GM21717 (cell line): ENCODE measurements around the gene PSENEN.

Experiments
- ATAC-seq: cut with Tn5 transposase; IDR thresholded peaks from one replicate; pipeline ENCODE4 v1.9.1; 2021; ENCODE audit warnings: mild to moderate bottlenecking, moderate library complexity; ENCODE audit not compliant: unreplicated experiment

Gene PSENEN, protein sequence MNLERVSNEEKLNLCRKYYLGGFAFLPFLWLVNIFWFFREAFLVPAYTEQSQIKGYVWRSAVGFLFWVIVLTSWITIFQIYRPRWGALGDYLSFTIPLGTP

DNA sequence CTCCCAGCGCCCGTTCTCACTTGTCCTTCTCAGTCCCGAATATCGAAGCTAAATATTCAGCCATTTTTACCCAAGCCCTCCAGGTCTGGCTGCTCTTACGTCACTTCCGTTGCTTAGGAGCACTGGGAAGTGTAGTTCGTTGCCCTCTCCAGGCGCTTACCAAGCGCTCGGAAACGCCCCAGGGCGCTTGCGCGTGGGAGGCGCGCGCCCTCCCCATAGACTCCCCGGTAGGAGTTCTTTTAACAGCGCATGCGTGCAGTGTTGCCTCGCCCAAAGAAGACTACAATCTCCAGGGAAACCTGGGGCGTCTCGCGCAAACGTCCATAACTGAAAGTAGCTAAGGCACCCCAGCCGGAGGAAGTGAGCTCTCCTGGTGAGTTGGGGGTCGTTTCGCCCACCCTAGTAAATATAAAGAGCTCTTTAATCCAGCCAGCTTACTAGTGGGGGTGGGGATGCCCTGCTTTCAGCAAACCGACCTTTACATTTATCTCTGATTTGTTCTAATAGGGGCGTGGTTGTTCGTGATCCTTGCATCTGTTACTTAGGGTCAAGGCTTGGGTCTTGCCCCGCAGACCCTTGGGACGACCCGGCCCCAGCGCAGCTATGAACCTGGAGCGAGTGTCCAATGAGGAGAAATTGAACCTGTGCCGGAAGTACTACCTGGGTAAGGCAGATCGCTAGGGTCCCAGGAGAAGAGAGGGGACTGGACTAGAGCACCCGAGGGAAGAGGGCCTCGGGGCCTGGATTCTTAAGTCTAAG is at the start of gene PSENEN, which contains the start of gene U2AF1L4:
PSENEN (plus strand) TSS at position 324 of the 759 bp plus-strand sequence; CDS start at position 604, 280 bp downstream.
U2AF1L4 (minus strand) TSS at position 91 of the 759 bp plus-strand sequence; CDS start at position 64, 27 bp downstream.
- ATAC-seq = peak; percentile 35

DNA sequence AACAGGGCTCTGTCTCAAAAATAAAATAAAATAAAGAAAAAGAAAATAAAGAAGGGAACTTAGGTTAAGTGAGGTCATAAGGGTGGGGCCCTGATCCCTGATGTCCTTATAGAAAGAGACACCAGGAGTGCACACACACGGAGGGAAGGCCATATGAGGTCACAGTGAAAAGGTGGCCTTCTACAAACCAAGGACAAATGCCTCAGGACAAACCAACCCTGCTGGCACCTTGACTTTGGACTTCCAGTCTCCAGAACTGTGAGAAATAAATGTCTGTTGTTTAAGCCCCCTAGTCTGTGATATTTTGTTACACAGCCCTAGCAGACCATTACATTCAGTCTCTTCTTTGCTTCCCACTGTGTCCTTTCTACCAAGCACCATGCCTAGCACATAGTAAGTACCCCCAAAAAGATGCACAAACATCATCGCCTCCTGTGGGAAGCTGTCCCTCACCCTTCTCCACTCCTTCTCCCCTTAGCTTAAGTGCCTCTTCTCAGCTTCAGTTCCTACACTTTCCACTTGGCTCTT is 49.5 kb upstream of the PSENEN start:
- ATAC-seq = no peak

DNA sequence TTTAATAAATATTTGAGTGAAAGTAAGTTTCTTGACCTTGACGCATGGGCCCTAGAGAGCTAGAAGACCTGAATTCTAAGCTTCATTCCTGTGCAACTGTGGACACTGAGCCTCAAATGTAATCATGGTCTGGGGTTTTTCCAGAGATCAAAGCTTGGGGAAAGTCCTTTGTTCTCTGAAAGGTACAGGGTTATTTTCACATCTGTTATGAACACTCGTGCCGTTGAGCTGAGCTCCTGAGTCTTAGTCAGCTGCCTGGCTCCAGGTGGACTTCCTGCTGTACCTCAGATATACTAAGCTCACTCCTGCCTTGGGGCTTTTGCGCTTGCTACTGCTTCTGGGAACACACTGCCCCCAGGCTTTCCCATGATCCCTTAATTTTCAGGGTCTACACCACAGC is 48.6 kb upstream of the PSENEN start:
- no peak for ATAC-seq

DNA sequence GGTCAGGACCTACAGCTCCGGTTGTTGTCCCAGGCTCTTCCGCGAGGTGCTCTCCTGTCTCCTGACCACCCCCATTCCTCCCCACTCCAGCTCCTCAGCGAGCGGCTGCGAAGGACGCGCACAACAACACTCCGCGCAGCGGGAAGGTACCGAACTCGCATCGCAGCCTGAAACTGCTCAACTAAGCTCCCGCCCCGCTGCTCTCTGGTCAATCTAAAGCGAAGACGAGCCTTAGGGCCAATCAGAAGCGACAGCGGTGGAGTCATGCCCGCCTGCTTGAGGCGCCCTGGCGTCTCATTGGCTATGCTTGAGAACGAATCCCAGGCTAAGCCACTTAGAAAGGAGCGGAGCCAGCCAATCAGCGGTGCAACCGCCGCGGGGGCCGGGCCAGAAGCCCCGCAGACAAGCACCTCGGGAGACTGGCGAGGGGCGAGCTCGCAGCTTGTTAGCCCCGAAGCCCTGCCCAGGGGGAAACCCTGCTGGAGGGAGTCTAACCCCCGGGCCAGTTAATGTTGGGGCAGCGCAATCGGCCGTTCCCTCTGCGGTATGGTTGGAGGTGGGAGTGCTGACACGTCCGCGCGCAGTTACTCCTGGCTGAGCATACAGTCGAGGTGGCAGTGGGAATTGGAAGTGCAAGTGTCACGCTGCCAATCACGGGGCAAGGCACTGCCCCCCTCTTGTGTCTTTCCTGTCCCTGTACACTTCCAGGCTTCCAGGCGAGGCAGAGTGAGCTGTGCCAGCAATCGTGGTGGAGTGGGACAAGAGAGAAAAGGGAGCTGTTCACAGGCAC is 43.0 kb upstream of the PSENEN start:
- ATAC-seq = peak; percentile 84

DNA sequence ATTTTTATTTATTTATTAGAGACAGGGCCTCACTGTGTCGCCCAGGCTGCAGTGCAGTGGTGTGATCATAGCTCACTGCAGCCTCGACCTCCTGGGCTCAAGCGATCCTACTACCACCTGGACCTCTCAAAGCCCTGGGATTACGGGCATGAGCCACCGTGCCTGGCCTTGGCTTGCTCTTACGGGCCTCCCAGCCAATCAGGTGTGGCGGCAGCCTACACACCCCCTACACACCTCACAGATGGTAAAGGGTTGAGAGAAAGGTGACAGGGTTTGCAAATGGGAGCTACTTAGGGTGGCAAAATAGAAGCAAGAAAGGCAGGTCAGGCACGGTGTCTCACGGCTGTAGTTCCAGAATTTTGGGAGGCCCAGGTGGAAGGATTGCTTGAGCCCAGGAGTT is 42.1 kb upstream of the PSENEN start:
- ATAC-seq = no peak

DNA sequence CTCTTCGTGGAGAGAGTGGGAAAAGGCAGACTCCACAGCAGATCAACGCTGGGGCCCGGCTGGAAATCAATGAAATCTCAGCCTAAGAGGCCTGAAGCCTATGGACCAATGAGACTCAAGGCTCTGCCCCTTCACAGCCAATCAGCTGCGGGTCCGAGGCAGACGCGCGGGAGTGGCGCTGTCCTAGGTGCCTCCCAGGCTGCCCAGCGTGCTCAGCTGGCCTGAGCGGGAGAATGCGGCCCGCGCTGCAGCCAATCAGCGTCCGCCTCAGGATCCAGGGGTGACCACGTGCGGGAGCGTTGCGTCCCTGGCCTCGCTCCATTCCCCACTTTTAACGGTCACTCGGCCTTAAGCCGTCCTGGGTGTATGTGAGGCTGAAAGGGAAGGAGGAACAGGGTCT is 41.2 kb upstream of the PSENEN start, which contains the start of gene ZBTB32:
ZBTB32 (plus strand) TSS at position 341 of the 400 bp plus-strand sequence. CDS start 10,069 bp downstream, outside the sequence.
- no peak for ATAC-seq

DNA sequence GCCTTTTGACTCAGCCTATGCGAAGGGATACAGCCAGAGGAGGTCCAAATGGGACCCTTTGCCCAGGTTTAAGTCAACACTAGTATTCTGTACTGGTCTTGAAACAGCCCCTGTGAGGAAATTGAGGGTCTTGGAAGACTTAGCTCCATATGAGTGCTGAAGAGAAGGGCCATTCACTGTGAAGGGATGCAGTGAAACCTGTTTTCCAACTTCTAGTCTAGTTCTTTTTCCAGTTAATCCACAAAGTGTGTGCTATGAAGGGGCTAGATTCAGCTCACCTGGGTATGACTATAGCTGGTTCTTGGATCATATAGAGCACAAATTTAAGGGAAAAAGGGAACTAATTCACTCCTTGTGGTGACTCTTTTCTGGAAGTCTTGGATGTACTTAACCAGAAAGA is 37.1 kb upstream of the PSENEN start:
- no peak for ATAC-seq

DNA sequence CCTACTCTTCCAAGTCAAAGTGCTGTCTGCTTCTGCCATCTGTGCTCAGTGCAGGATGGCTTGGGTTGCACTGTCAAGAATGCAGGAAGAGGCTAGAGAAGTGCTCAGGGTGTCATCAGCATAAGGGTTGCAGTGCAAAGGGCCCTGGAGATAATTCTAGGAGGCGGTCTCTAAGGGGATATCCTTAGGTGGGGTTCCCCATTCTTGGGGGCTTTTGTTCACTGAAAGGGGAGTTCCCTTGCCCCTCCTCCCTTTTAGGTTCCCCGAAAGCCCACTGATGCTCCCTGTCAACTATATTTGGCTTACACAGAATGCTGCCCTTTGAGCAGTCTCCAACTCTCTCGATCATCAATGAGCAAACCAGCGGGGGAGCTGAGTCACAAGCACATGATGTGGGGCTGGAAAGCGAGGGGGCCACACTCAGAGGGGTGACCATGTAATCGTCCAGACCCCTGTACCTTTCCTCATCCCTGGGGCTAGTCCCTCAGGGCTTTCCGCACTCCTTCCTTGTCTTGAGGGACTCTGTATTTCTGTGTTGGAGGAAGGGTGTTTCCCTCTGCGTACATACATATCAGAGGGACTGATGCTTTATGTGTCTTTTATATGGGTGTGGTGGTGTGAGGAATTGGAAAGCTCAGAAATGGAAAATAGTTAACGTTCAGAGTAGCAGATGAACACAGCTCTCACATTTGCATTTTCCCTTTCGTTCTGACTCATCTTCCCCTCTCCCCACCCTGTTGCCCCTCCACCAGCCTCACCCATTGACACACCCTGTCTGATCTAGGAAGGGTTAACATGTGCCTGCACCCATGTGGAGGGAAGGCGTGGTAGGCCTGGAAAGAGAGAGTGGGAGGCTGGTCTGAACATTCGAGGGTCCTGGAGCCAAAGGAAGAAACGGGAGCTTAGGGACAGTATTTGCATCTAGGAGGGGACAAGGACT is 34.4 kb upstream of the PSENEN start:
- ATAC-seq = peak; percentile 28

DNA sequence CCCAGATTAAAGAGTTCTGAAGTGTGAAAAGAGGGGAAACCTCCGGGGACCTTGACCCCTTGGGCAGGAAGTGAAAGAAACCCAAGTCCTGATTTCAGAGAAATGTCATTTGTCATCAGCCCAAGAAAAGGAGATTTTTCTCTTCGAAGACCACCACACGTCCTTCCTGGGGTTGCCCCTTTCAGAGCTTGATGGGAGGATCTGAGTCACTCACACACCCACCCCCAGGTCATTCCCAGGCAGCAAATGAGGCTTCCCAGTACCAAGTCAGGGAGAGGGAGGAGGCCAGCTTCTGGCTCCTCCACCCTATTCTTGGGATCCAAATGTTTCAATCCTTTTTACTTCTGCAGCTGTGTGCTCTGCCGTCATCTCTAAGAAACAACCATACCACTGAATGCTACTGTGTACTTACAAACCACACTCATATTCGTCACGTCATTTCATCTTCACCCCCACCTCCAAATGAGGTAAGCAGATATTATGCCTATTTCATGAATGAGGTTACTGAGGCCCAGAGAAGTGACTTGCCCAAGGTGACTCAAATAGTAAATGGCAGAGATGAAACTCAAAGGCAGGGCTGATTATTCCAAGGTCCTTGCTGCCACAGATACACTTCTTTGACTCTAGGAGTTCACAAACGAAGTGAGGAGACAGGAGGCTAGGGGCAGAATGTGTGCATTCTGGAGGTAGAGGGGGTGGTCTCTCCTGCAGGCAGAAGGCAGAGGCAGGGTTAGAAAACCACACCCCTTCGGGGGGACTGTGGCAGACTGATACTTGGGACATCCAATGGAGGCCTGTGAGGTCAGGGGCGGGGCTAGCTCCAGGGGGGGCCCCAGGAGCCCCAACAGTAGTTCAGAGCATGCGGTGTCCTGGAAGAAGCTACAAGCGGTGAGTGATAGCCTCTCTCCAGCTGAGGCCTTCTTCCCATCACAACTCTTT is 32.6 kb upstream of the PSENEN start:
- no peak for ATAC-seq

DNA sequence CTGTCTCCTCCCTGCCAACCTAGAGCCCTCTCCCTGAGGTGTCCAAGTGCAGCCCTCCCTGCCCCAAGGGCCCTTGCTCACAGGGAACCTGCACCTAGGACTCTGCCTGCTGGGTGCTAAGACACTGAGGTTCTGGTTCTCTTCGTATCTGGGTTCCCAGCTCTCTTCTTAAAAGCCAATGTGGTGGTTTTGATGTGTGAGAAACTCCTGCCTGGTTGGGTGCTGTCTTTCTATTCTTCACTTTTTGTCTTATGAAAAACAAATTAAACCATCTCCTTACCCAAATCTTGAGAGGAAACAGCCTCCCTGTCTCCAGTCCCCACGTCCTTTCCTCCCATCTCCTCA is 32.0 kb upstream of the PSENEN start:
- ATAC-seq = no peak

DNA sequence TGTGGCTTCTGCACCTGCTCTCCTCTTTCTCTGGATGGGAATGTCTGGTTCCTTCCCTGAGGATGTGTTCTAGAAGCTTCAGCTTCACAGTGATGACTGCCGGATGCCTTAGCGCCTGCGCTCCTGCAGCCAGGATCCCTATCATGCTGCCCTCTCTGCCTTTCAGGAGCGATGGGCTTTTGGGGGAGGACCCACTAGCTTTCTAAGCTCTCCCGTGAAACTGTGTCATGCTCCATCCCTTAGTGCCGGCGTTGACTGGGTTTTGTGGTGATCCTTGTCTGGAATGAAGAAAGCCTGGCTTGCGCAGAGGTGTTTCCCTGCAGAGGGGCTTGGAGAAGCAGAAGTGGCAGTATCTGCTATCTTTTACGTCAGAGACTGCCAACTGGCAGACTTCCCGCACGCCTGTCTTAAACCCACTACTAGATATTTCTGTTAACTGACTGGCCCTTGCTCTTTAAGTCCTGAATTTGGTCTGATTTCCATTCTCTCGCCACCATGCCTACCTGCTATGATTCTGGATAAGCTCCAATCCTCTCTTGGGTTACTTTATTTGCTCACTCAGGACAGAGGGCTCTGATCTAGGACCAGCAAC is 31.5 kb upstream of the PSENEN start:
- ATAC-seq = no peak

DNA sequence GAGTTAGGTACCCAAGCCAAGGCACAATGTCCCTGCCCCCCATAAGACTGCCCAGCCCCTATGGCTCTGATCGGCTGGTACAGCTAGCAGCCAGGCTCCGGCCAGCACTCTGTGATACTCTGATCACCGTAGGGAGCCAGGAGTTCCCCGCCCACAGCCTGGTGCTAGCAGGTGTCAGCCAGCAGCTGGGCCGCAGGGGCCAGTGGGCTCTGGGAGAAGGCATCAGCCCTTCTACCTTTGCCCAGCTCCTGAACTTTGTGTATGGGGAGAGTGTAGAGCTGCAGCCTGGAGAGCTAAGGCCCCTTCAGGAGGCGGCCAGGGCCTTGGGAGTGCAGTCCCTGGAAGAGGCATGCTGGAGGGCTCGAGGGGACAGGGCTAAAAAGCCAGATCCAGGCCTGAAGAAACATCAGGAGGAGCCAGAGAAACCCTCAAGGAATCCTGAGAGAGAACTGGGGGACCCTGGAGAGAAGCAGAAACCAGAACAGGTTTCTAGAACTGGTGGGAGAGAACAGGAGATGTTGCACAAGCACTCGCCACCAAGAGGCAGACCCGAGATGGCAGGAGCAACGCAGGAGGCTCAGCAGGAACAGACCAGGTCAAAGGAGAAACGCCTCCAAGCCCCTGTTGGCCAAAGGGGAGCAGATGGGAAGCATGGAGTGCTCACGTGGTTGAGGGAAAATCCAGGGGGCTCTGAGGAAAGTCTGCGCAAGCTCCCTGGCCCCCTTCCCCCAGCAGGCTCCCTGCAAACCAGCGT is 30.7 kb upstream of the PSENEN start:
- ATAC-seq = no peak

DNA sequence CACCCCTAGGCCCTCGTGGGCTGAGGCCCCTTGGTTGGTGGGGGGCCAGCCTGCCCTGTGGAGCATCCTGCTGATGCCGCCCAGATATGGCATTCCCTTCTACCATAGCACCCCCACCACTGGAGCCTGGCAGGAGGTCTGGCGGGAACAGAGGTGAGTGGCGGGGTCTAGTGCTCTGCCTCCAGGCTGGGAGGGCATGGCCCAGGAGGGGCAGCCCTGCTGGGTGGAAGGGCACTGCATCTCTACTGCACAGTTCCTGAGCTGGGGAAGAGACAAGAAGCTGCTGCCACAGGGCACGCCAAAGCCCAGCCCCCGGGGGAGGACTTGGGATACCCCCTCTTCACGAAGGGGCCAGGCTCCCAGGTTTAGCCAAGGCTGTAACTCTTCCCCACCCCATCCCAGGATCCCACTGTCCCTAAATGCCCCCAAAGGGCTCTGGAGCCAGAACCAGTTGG is 30.1 kb upstream of the PSENEN start:
- no peak for ATAC-seq

DNA sequence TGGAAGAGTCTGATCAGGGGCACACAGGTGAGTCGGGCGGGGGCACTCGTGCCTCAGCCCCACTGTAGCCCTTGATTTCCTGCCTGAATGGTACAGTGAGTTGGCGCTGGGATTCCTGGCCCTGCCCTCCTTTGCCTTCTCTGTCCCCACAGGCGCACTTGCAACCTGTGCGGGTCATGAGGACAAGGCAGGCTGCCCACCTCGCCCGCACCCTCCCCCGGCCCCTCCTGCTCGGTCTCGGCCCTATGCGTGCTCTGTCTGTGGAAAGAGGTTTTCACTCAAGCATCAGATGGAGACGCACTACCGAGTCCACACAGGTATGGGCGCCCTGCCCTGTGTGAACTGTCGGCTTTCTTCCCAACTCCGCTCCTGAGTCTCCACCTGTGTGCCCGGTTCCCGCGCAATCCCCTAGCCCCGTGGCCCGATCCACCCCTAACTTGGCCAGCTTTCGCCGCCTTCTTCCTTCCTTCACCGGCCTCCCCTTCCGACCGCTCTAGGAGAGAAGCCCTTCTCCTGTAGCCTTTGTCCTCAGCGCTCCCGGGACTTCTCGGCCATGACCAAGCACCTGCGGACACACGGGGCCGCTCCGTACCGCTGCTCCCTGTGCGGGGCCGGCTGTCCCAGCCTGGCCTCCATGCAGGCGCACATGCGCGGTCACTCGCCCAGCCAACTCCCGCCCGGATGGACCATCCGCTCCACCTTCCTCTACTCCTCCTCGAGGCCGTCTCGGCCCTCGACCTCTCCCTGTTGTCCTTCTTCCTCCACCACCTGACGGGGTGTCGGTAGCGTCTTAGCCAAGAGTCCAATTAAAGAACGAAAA is 29.3 kb upstream of the PSENEN start:
- ATAC-seq = no peak

DNA sequence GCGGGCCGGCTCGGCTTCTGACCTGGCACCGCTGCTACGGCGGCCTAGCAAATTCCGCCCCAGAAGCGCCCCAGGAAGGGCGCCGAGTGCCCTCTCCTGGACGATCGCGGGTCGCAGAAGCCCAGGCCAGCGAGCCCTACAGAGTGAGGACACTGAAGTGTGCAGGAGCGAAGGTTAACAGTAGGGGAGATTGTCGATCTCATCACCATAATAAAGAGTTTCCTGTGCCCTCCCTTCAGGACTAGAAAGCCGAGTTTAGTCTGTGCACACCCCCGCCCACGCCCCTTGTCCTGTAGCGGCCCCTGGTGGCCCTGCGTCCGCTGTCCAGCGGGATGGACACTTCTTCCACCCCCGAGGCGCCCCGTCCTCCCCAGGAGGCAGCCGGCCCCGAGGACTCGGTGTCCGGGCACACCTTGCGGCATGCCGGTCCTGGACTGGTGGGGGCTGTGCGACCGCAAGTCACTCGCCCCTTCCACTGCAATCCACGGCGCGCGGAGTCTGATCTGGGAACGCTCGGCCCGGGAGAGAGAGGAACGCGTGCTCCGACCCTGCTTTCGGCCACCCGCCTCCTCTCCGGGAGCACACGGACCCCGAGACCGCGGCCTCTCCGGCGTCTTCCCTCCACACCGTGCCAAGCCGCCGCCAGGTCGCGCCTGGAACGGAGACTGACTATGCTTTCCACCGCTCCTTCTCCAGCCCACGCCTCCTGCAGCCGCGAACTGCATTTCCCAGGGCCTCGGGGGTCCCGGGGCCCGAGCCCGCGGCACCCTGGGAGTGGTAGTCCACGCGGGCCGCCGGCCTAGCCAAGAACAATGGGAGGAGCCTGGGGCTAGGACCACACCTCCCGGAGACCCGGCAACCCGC is 28.4 kb upstream of the PSENEN start:
- ATAC-seq = peak; percentile 49

DNA sequence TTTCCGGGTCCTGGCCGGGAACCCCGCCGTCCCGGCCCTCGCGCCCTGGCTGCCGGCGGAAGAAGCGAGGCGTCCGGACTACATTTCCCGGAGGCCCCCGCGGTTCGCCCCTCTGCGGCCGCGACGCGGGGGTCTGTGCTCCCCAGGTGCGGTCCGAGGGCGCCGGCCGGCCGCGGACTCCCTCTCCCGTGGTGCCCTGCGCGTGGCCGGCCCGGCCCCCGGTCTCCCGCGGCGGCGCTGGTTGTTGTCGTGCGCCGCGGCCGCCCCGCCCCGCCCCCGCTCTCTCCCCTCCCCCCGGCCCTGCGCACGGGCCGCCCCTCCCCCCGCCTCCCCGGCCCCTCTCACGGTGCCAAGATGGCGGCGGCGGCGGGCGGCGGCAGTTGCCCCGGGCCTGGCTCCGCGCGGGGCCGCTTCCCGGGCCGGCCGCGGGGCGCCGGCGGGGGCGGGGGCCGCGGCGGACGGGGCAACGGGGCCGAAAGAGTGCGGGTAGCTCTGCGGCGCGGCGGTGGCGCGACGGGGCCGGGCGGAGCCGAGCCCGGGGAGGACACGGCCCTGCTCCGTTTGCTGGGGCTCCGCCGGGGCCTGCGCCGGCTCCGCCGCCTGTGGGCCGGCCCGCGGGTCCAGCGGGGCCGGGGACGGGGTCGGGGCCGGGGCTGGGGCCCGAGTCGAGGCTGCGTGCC is 27.6 kb upstream of the PSENEN start, which contains the start of gene KMT2B:
KMT2B (plus strand) TSS at position 339 of the 680 bp plus-strand sequence; CDS start at position 355, 16 bp downstream.
- ATAC-seq = no peak
